Measurements from ENCODE around the gene FDPS.
A peak's percentile ranks its signal among the peaks of the same experiment; 100 is the strongest.

Gene FDPS

GRCh38 chr1:155273343-155274245, 35.1 kb upstream of the FDPS start, which contains the start of gene CLK2:
Gene CLK2, minus strand, starts transcription at chr1:155273504. Its CDS starts 2,527 bp downstream, at chr1:155270977.
- peaks cover 6% of the 10 kb centered on the region for H3K4me1 ChIP-seq (ENCODE audit: control insufficient read depth, insufficient read depth, low read length)
- H3K9me3 ChIP-seq (ENCODE audit: control insufficient read depth, insufficient read depth, low read length) = no peaks in the 10 kb centered on the region
- peak within 1 kb of the TSS; percentile 72 for H3K9ac ChIP-seq (ENCODE audit: low read depth, low read length)
- H3K36me3 ChIP-seq (ENCODE audit: control insufficient read depth, insufficient read depth, low read length) = peaks cover 19% of the 10 kb centered on the region
- peak within 1 kb of the TSS; percentile 87 for H3K4me3 ChIP-seq (ENCODE audit: low read depth, low read length)
- H3K27me3 ChIP-seq (ENCODE audit: control insufficient read depth, insufficient read depth, low read length) = peaks cover 12% of the 10 kb centered on the region

- Histone ChIP-seq H3K36me3 (ENCODE audit: control insufficient read depth, insufficient read depth, low read length) (no peaks in the 10 kb centered on the region), H3K9ac (ENCODE audit: low read depth, low read length) (no peak within 1 kb of the TSS), H3K4me1 (ENCODE audit: control insufficient read depth, insufficient read depth, low read length) (peaks cover 12% of the 10 kb centered on the region), H3K27me3 (ENCODE audit: control insufficient read depth, insufficient read depth, low read length) (peaks cover 12% of the 10 kb centered on the region), H3K4me3 (ENCODE audit: low read depth, low read length) (peak within 1 kb of the TSS; percentile 88), H3K9me3 (ENCODE audit: control insufficient read depth, insufficient read depth, low read length) (no peaks in the 10 kb centered on the region)
Observed at GRCh38 chr1:155277070-155277901, 31.4 kb upstream of the FDPS start, which contains the start of gene HCN3. Gene HCN3, plus strand, starts transcription at chr1:155277463. Its CDS starts 128 bp downstream, at chr1:155277591.

GRCh38 chr1:155277902-155278688, 30.6 kb upstream of the FDPS start:
- H3K27me3 ChIP-seq (ENCODE audit: control insufficient read depth, insufficient read depth, low read length) = peaks cover 12% of the 10 kb centered on the region
- H3K36me3 ChIP-seq (ENCODE audit: control insufficient read depth, insufficient read depth, low read length) = no peaks in the 10 kb centered on the region
- H3K4me3 ChIP-seq (ENCODE audit: low read depth, low read length) = peak overlapping the region; percentile 88
- H3K9me3 ChIP-seq (ENCODE audit: control insufficient read depth, insufficient read depth, low read length) = no peaks in the 10 kb centered on the region
- peaks cover 12% of the 10 kb centered on the region for H3K4me1 ChIP-seq (ENCODE audit: control insufficient read depth, insufficient read depth, low read length)
- H3K9ac ChIP-seq (ENCODE audit: low read depth, low read length) = no peak overlapping the region

- Histone ChIP-seq H3K4me1 (ENCODE audit: control insufficient read depth, insufficient read depth, low read length) (peaks cover 12% of the 10 kb centered on the region), H3K4me3 (ENCODE audit: low read depth, low read length) (peak overlapping the region; percentile 28), H3K9ac (ENCODE audit: low read depth, low read length) (no peak overlapping the region), H3K9me3 (ENCODE audit: control insufficient read depth, insufficient read depth, low read length) (no peaks in the 10 kb centered on the region), H3K36me3 (ENCODE audit: control insufficient read depth, insufficient read depth, low read length) (no peaks in the 10 kb centered on the region), H3K27me3 (ENCODE audit: control insufficient read depth, insufficient read depth, low read length) (peaks cover 12% of the 10 kb centered on the region)
Observed at GRCh38 chr1:155278689-155279160, 29.9 kb upstream of the FDPS start.

GRCh38 chr1:155279268-155279667, 29.4 kb upstream of the FDPS start:
- H3K9ac ChIP-seq (ENCODE audit: low read depth, low read length) = no peak overlapping the region
- no peak overlapping the region for H3K4me3 ChIP-seq (ENCODE audit: low read depth, low read length)
- peaks cover 12% of the 10 kb centered on the region for H3K27me3 ChIP-seq (ENCODE audit: control insufficient read depth, insufficient read depth, low read length)
- H3K4me1 ChIP-seq (ENCODE audit: control insufficient read depth, insufficient read depth, low read length) = peaks cover 12% of the 10 kb centered on the region
- H3K36me3 ChIP-seq (ENCODE audit: control insufficient read depth, insufficient read depth, low read length) = no peaks in the 10 kb centered on the region
- no peaks in the 10 kb centered on the region for H3K9me3 ChIP-seq (ENCODE audit: control insufficient read depth, insufficient read depth, low read length)

GRCh38 chr1:155282488-155283091, 26.1 kb upstream of the FDPS start:
- H3K9ac ChIP-seq (ENCODE audit: low read depth, low read length) = no peak overlapping the region
- no peaks in the 10 kb centered on the region for H3K36me3 ChIP-seq (ENCODE audit: control insufficient read depth, insufficient read depth, low read length)
- H3K27me3 ChIP-seq (ENCODE audit: control insufficient read depth, insufficient read depth, low read length) = no peaks in the 10 kb centered on the region
- no peaks in the 10 kb centered on the region for H3K9me3 ChIP-seq (ENCODE audit: control insufficient read depth, insufficient read depth, low read length)
- no peak overlapping the region for H3K4me3 ChIP-seq (ENCODE audit: low read depth, low read length)
- peaks cover 8% of the 10 kb centered on the region for H3K4me1 ChIP-seq (ENCODE audit: control insufficient read depth, insufficient read depth, low read length)

- H3K27me3 ChIP-seq (ENCODE audit: control insufficient read depth, insufficient read depth, low read length) = no peaks in the 10 kb centered on the region
- H3K4me3 ChIP-seq (ENCODE audit: low read depth, low read length) = no peak overlapping the region
- H3K9me3 ChIP-seq (ENCODE audit: control insufficient read depth, insufficient read depth, low read length) = no peaks in the 10 kb centered on the region
- H3K4me1 ChIP-seq (ENCODE audit: control insufficient read depth, insufficient read depth, low read length) = no peaks in the 10 kb centered on the region
- no peak overlapping the region for H3K9ac ChIP-seq (ENCODE audit: low read depth, low read length)
- H3K36me3 ChIP-seq (ENCODE audit: control insufficient read depth, insufficient read depth, low read length) = no peaks in the 10 kb centered on the region
Observed at GRCh38 chr1:155284476-155284875, 24.2 kb upstream of the FDPS start.

GRCh38 chr1:155285063-155285462, 23.6 kb upstream of the FDPS start:
- Histone ChIP-seq H3K36me3 (ENCODE audit: control insufficient read depth, insufficient read depth, low read length) (no peaks in the 10 kb centered on the region), H3K9me3 (ENCODE audit: control insufficient read depth, insufficient read depth, low read length) (no peaks in the 10 kb centered on the region), H3K9ac (ENCODE audit: low read depth, low read length) (no peak overlapping the region), H3K4me3 (ENCODE audit: low read depth, low read length) (no peak overlapping the region), H3K4me1 (ENCODE audit: control insufficient read depth, insufficient read depth, low read length) (no peaks in the 10 kb centered on the region), H3K27me3 (ENCODE audit: control insufficient read depth, insufficient read depth, low read length) (no peaks in the 10 kb centered on the region)

GRCh38 chr1:155285631-155286044, 23.0 kb upstream of the FDPS start:
- no peaks in the 10 kb centered on the region for H3K27me3 ChIP-seq (ENCODE audit: control insufficient read depth, insufficient read depth, low read length)
- H3K4me3 ChIP-seq (ENCODE audit: low read depth, low read length) = no peak overlapping the region
- H3K9ac ChIP-seq (ENCODE audit: low read depth, low read length) = no peak overlapping the region
- H3K9me3 ChIP-seq (ENCODE audit: control insufficient read depth, insufficient read depth, low read length) = no peaks in the 10 kb centered on the region
- no peaks in the 10 kb centered on the region for H3K36me3 ChIP-seq (ENCODE audit: control insufficient read depth, insufficient read depth, low read length)
- H3K4me1 ChIP-seq (ENCODE audit: control insufficient read depth, insufficient read depth, low read length) = no peaks in the 10 kb centered on the region

- Histone ChIP-seq H3K9me3 (ENCODE audit: control insufficient read depth, insufficient read depth, low read length) (no peaks in the 10 kb centered on the region), H3K4me3 (ENCODE audit: low read depth, low read length) (no peak overlapping the region), H3K4me1 (ENCODE audit: control insufficient read depth, insufficient read depth, low read length) (no peaks in the 10 kb centered on the region), H3K27me3 (ENCODE audit: control insufficient read depth, insufficient read depth, low read length) (no peaks in the 10 kb centered on the region), H3K36me3 (ENCODE audit: control insufficient read depth, insufficient read depth, low read length) (no peaks in the 10 kb centered on the region), H3K9ac (ENCODE audit: low read depth, low read length) (no peak overlapping the region)
Observed at GRCh38 chr1:155286544-155286943, 22.1 kb upstream of the FDPS start.

All from iPS-15b (cell line).